Activated naive CD8-positive, alpha-beta T cell (primary cell): ENCODE data around the gene PARD3B.

Source experiments
- H3K27ac Mint-ChIP-seq: one replicate; pipeline ENCODE4 v1.8.0; 2021; ENCODE audit warnings: mixed read lengths
- H3K27me3 Mint-ChIP-seq: one replicate; pipeline ENCODE4 v1.8.0; 2021; ENCODE audit warnings: mixed read lengths
- H3K36me3 Mint-ChIP-seq: one replicate; pipeline ENCODE4 v1.8.0; 2021; ENCODE audit warnings: mixed read lengths
- H3K4me1 Mint-ChIP-seq: one replicate; pipeline ENCODE4 v1.8.0; 2021; ENCODE audit warnings: low read depth, mixed read lengths
- H3K4me3 Mint-ChIP-seq: one replicate; pipeline ENCODE4 v1.8.0; 2021; ENCODE audit warnings: mild to moderate bottlenecking, mixed read lengths
- H3K9me3 Mint-ChIP-seq: one replicate; pipeline ENCODE4 v1.8.0; 2021; ENCODE audit warnings: low read depth, mixed read lengths

Gene PARD3B

DNA sequence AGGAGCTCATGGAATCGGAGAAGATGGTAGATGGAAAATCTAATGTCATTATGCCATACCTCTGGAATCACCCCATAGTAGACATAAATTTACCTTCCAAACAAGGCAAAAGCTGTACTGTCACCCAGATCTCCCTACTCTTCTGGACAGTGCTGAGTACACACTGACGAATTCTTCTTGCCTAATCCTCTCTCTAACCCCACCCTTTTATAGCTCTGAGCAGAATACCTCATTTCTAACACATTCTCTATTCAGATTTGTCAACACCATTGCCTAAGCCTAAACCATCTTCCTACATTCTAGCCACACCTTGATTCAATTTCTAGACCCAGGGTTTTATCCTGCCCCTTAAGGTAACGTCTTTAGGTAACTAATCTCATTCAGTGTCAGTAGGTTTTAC lies 816.0 kb downstream of the PARD3B start:
- no peak overlapping the region for H3K4me3 Mint-ChIP-seq
- no peak overlapping the region for H3K27ac Mint-ChIP-seq
- no peaks in the 10 kb centered on the region for H3K9me3 Mint-ChIP-seq
- no peaks in the 10 kb centered on the region for H3K4me1 Mint-ChIP-seq
- H3K36me3 Mint-ChIP-seq = no peaks in the 10 kb centered on the region
- peaks cover 4% of the 10 kb centered on the region for H3K27me3 Mint-ChIP-seq

DNA sequence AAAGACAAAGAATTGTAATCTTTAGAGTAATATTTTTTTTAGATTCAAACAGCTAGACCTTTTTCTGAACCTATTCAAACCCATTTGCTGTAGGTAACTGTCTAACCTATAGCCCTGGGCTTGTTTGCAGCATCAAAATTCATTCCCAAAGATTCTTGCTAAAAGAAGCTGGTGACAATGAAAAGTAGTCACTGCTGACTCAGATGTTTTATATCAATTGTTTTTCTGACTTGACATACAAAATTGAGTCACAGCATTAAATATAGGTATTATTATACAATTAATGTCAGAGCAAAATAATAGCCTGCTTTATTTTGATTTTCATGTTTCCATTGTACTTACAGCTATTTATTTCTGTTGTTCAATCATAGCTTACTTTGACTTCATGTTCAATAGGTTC lies 816.7 kb downstream of the PARD3B start:
- Mint-ChIP-seq H3K27me3 (peaks cover 4% of the 10 kb centered on the region), H3K36me3 (no peaks in the 10 kb centered on the region), H3K4me1 (no peaks in the 10 kb centered on the region), H3K27ac (no peak overlapping the region), H3K4me3 (no peak overlapping the region), H3K9me3 (no peaks in the 10 kb centered on the region)

DNA sequence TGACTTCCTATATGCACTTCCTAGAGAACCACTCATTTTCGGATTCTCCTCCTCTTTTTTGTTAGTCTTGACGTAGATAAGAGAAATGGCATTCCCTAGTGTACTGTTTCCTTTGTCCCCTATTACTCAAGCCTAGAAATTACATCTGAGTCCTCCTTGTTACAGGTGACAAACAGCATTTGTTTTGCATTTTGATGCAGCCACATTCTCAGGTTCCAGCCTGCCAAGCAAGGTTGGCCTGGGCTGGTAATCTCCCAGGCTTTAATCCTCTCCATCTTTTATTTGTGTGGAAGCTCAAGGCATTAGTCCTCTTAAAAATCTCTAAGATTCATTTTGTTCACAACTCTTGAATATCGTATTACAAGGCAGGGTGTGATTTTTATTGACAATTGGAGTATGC lies 819.0 kb downstream of the PARD3B start:
- no peaks in the 10 kb centered on the region for H3K9me3 Mint-ChIP-seq

DNA sequence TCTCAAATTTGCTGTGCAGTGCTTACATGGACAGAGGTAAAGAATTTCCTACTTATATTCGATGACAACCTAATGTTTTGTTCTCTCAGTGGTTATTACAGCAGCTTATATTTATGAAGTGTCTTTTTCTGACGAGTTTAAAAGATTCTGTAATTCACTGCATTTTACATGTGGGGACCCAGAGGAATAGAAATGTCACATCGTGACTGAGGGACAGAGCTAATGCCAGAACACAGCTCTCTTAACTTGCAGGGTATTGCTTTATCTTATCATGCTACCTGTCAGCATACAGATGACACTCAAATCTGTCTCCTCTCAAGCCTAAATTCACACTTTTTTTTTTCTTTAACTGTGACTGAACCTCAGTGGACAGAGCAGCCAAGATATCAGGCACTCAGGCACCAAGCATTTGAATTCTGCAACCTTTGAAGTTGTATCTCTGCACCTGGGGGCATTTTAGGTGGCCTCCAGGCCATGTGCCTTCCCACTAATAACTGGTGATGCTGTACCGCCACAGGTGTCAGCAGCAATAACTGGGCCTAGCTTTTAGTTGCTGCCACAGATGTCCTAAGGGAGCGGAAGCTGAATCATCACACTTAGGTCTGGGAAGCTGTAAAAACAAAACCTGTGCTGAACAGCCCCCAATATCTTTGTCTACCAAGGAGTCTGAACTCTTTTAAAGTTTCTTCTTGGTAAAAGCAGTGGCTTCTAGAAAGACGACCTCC lies 821.2 kb downstream of the PARD3B start:
- H3K36me3 Mint-ChIP-seq = no peaks in the 10 kb centered on the region
- no peak overlapping the region for H3K27ac Mint-ChIP-seq
- H3K4me3 Mint-ChIP-seq = no peak overlapping the region
- no peaks in the 10 kb centered on the region for H3K27me3 Mint-ChIP-seq
- no peaks in the 10 kb centered on the region for H3K4me1 Mint-ChIP-seq
- no peaks in the 10 kb centered on the region for H3K9me3 Mint-ChIP-seq

More for the DNA sequence above, 819.0 kb downstream of the PARD3B start:
- no peak overlapping the region for H3K27ac Mint-ChIP-seq
- no peaks in the 10 kb centered on the region for H3K36me3 Mint-ChIP-seq
- no peak overlapping the region for H3K4me3 Mint-ChIP-seq
- H3K4me1 Mint-ChIP-seq = no peaks in the 10 kb centered on the region
- H3K27me3 Mint-ChIP-seq = peaks cover 4% of the 10 kb centered on the region

DNA sequence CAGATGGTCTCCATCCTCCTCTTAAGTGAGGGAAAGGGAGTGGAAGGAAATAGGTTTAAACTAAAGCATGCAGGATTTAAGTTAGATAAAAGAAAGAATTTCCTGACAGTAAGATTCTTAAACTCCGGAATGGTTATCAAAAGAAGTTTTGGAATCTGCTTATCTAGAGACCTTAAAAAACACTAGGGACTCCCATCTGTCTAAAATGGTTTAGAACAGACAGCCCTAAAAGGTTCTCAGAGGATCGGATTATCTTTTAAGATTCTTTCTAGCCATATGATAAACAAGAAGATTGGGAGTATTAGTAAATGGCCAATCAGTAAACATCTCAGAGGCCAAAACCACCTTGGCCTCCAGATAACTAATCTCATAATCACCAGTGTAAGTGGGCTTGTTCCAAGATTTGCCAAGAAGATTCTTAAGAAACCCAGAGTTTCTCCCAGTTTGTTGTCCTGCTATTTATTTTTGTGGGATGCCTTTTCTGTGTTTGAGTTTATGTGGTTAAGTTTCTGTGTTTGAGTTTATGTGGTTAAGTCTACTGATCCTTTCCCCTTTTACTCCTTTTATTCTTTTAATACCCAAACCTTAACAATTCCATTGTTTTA lies 822.2 kb downstream of the PARD3B start:
- Mint-ChIP-seq H3K36me3 (no peaks in the 10 kb centered on the region), H3K4me1 (no peaks in the 10 kb centered on the region), H3K4me3 (no peak overlapping the region), H3K9me3 (no peaks in the 10 kb centered on the region), H3K27ac (no peak overlapping the region), H3K27me3 (no peaks in the 10 kb centered on the region)

DNA sequence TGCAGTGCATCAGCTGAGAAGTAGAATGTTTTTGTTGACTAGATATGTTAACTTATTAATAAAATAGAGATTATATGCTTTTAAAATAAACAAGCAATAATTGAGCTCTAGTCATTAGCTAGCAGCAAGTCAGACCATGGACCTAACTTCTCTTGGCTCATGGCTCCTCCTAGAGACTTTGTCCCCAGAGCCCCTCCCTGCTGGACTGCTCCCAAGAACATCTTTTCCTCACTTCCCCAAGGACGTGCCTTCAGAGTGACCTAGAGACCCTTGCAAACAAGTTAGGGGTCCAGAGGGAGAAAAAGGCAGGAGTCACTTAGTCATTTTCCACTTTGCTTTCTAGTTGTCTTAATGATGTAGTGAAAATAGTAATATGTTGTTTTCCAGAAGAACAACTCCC lies 824.5 kb downstream of the PARD3B start:
- Mint-ChIP-seq H3K27ac (no peak overlapping the region), H3K27me3 (peaks cover 2% of the 10 kb centered on the region), H3K4me1 (no peaks in the 10 kb centered on the region), H3K36me3 (peaks cover 3% of the 10 kb centered on the region), H3K9me3 (no peaks in the 10 kb centered on the region), H3K4me3 (no peak overlapping the region)

DNA sequence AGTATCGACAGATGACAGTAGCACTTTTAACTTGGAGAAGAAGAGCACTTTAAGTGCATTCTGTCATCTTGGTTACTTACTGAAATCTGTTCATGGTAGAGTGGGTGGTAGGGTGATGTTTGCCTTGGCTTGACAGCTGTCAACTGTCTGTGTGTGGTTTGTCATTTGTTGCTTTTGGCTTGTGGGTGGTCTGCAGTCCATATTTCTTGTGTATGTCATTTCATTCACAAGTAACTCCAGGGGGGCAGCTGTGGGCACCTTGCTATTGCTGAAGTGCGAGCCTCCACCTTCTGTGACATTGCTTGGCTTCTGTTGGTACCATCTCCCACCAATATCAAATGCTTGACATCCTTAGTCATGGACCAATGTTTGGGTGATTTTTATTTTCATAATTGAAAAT lies 825.5 kb downstream of the PARD3B start:
- H3K4me1 Mint-ChIP-seq = no peaks in the 10 kb centered on the region
- no peak overlapping the region for H3K27ac Mint-ChIP-seq
- no peaks in the 10 kb centered on the region for H3K9me3 Mint-ChIP-seq
- H3K4me3 Mint-ChIP-seq = no peak overlapping the region
- peaks cover 3% of the 10 kb centered on the region for H3K36me3 Mint-ChIP-seq
- H3K27me3 Mint-ChIP-seq = peaks cover 2% of the 10 kb centered on the region

DNA sequence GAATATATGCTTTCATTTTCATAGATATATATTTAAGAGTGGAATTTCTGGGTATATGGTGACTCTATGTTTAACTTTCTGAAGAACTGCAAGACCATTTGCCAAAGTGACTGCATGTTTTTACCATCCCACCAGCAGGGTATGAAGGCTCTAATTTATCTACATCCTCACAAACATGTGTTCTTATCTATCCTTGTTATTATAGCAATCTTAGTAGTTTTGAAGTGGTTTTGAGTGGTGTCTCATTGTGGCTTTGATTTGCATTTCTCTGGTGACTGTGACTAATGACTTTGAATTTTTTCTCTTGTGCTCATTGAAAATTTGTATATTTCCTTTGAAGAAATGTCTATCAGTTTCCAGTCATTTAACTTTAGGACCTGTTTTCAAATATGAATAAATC lies 826.9 kb downstream of the PARD3B start:
- no peak overlapping the region for H3K4me3 Mint-ChIP-seq
- H3K4me1 Mint-ChIP-seq = peaks cover under 1% of the 10 kb centered on the region
- H3K9me3 Mint-ChIP-seq = no peaks in the 10 kb centered on the region
- H3K36me3 Mint-ChIP-seq = peaks cover 3% of the 10 kb centered on the region
- H3K27ac Mint-ChIP-seq = no peak overlapping the region
- H3K27me3 Mint-ChIP-seq = peaks cover 2% of the 10 kb centered on the region

DNA sequence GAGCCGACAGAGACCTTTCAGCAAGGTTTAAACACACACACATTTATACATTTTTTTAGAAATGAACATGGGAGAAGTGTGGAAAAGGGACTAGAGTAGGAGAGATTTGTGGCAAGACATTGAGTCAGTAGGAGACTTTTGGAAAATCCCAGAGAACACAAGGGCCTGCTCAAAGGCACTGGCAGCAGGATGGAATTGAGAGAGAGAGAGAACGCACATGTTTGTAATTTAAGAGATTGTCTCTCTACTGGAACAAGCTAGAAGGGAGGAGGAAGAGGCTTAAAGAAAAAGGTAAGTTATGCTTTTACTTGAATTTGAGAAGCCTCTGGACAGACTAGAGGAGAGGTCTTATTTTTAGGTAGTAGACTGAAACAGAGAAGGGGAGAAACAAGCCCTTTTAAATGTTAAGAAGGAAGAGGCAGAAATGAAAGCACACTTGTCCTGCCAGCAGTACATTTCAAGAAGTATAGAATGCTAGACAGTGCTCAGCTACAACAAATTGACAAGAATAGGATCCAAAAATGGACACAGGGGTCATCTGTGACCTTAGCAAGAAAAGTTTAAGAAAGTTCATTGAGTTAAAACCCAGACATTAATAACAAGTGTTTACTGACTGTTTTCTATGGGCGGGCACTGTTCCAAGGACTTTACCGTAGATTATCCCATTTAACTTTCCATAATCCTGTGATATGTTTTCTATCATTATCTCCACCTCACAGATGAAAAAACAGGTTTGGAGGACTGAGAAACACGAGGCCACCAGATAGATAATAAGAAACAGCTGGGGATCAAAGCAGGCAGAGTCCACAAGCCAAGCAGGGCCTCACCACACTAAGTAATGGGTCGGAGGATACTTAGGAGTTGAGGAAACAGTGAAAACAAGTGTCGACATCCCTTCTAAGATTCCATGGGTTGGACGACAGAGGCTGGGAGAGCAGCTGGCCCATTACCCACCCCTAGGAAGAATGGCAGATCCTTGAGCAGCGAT lies 830.5 kb downstream of the PARD3B start:
- no peak overlapping the region for H3K4me3 Mint-ChIP-seq
- no peaks in the 10 kb centered on the region for H3K9me3 Mint-ChIP-seq

DNA sequence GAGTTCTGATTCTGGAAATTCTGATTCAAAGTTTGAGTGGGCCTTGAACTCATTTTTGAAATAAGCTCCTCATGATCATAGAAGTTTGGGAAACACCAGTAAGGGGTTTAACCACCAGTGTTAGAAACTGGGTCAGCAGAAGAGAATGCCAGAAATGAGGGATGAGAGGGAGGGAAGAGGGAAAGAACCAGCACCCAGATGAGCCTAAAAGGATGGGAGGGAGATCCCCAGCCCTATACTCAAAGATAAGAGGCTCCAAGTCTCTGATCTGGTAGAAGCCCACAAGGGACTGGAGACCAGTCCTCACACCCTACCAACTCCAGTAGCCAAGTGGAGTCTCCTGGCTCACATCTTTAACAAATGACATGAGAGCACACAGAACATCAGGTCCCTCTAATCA lies 832.0 kb downstream of the PARD3B start:
- Mint-ChIP-seq H3K9me3 (no peaks in the 10 kb centered on the region), H3K36me3 (peaks cover 3% of the 10 kb centered on the region), H3K27me3 (peaks cover 2% of the 10 kb centered on the region), H3K4me3 (no peak overlapping the region), H3K27ac (no peak overlapping the region), H3K4me1 (peaks cover 4% of the 10 kb centered on the region)

More for the DNA sequence above, 830.5 kb downstream of the PARD3B start:
- H3K27ac Mint-ChIP-seq = no peak overlapping the region
- peaks cover 2% of the 10 kb centered on the region for H3K27me3 Mint-ChIP-seq
- H3K4me1 Mint-ChIP-seq = peaks cover 4% of the 10 kb centered on the region
- peaks cover 3% of the 10 kb centered on the region for H3K36me3 Mint-ChIP-seq

DNA sequence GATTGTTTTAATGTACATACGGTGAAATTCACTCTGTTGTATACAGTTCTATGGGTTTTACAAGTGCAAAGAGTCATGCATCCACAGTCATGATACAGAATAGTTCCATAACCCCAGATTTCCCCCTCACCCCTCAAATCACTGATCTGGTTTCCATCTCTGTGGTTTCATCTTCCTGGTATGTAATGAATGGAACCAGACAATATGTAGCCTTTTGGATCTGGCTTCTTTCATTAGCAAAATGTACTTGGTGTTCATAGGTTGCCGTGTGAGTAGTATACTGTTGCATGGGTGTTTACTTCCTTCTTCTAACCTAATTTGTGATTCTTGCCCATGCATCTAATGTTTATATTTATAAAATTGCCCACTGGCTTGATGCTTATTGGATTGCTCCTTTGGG lies 838.3 kb downstream of the PARD3B start:
- H3K4me3 Mint-ChIP-seq = no peak overlapping the region
- no peaks in the 10 kb centered on the region for H3K9me3 Mint-ChIP-seq
- peaks cover 4% of the 10 kb centered on the region for H3K27me3 Mint-ChIP-seq
- peaks cover 2% of the 10 kb centered on the region for H3K36me3 Mint-ChIP-seq
- no peak overlapping the region for H3K27ac Mint-ChIP-seq
- H3K4me1 Mint-ChIP-seq = no peaks in the 10 kb centered on the region

DNA sequence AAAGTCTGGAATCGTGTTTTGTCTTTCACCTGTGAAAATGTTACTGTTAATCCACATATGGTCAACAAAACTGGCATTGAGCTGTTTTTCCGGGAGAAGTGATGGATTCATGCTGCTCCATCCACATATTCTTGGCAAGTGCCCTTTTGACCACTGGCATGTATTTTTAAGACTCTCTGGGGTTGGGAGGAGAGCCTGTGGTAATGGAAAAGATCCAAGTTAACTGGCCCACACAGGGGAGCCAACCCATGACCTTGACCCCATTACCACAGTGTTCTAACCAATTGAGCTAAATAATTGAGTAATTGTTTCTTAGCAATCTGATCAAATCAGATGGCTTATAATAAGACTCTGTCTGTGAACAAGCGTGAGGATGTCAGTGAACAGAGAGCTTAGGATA lies 840.8 kb downstream of the PARD3B start:
- Mint-ChIP-seq H3K27me3 (peaks cover 4% of the 10 kb centered on the region), H3K9me3 (no peaks in the 10 kb centered on the region), H3K36me3 (peaks cover 2% of the 10 kb centered on the region), H3K4me3 (no peak overlapping the region), H3K27ac (no peak overlapping the region), H3K4me1 (no peaks in the 10 kb centered on the region)

DNA sequence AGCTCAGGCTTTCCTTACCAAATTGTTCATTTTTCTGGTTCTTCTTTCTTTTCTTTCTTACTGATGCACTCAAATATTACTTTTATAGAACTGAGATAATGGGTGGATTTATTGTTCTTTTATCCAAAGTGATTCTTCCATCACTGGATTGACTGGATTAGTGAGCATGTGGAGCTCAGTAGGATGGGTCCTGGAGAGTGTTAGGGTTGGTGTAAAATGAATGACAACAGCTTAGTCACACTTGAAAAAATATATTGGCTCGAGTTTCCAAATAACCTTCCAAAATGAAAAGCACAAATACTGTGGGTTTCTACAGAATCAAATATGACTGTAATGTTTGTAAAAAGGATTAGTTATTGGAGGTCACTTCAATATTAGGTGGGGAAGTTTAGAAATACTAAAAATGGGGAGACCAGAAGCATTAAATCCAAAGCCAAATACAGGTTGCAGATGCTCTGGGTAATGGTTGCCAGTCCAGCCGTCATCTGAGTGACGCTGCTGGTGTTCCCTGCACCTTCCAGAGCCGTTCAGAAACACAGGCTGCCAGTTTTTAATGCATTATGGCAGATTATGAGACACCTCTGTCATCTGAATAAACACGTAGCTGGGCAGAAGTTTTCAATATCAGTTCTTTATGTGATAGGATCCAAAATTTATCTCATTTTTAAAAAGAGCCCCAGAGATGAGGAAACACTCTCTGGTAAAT lies 842.2 kb downstream of the PARD3B start:
- H3K9me3 Mint-ChIP-seq = no peaks in the 10 kb centered on the region
- H3K4me3 Mint-ChIP-seq = no peak overlapping the region
- no peak overlapping the region for H3K27ac Mint-ChIP-seq
- no peaks in the 10 kb centered on the region for H3K4me1 Mint-ChIP-seq
- H3K27me3 Mint-ChIP-seq = peaks cover 4% of the 10 kb centered on the region
- peaks cover 2% of the 10 kb centered on the region for H3K36me3 Mint-ChIP-seq

DNA sequence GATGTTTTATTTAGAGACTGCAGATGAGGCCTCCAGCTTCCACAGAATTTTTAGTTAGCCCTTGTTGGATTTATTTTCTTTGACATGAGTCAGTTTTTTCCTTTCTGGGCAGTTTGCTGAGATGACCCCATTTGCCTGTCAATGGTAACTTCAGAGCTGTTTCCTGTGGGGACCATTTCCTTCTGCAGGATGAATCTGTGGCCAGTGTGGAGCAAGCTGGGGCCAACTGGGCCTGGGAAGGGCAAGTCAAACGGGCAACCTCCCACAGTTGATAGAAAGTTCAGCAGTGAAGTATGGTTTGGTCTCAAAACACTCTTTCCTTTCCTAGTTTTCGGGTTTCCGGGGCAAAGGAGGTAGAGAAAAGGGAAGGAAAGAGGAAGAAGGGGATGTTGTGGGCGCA lies 845.6 kb downstream of the PARD3B start:
- Mint-ChIP-seq H3K9me3 (no peaks in the 10 kb centered on the region), H3K36me3 (peaks cover 2% of the 10 kb centered on the region), H3K27ac (no peak overlapping the region), H3K4me3 (no peak overlapping the region), H3K27me3 (peaks cover 2% of the 10 kb centered on the region), H3K4me1 (no peaks in the 10 kb centered on the region)
